Panc1 (cell line): ENCODE data around the gene PRDX3. TPM values are rescaled to one million over a fixed set of nuclear protein-coding genes. Genes with fewer than 3 reads are reported as not detected.

Source experiments
- ATAC-seq: fragments of 200-7000 bp; cut with Tn5 transposase; 2 replicates; pipeline ENCODE4 v1.9.1; 2020; ENCODE audit warnings: mild to moderate bottlenecking, moderate library complexity
- BruUV-seq: library from RNA; stranded (reverse); fragments of 400-500 nt; replicated peaks from 2 replicates; lab custom pipeline; 2021; lab: Mats Ljungman, UMichigan
- CTCF ChIA-PET: fragments of 300-600 bp; sonication (Branson Sonifier 250); formaldehyde crosslinking; loops from one replicate; lab custom pipeline; 2022; ENCODE audit warnings: antibody characterized with exemption; lab: Charles Lee
- POLR2A ChIA-PET: fragments of 300-600 bp; sonication (Branson Sonifier 250); formaldehyde crosslinking; loops from one replicate; lab custom pipeline; 2022; ENCODE audit warnings: antibody characterized with exemption; lab: Charles Lee
- DNase-seq: peaks from one replicate; pipeline ENCODE4 v3.0.0-alpha.2; 2010; ENCODE audit warnings: low read depth, low spot score
- H3K27ac ChIP-seq: 2 replicates; pipeline ENCODE4 v1.5.1; 2011; ENCODE audit warnings: mild to moderate bottlenecking, low read length, inconsistent platforms
- H3K27me3 ChIP-seq: fragments of 200-500 bp; sonication (Bioruptor generic); 2 replicates; pipeline ENCODE4 v1.6.0; 2014; ENCODE audit warnings: low read length, inconsistent platforms; ENCODE audit not compliant: control insufficient read depth, insufficient read depth
- H3K36me3 ChIP-seq: fragments of 200-500 bp; sonication (Bioruptor generic); 2 replicates; pipeline ENCODE4 v1.5.1; 2014; ENCODE audit warnings: inconsistent platforms, mild to moderate bottlenecking, low read length, moderate library complexity; ENCODE audit not compliant: control insufficient read depth, insufficient read depth
- H3K4me1 ChIP-seq: 2 replicates; pipeline ENCODE4 v1.5.1; 2011; ENCODE audit warnings: inconsistent platforms, mild to moderate bottlenecking, low read length, moderate library complexity; ENCODE audit not compliant: control insufficient read depth, insufficient read depth
- H3K4me3 ChIP-seq, 2 experiments: 2 replicates each; pipeline ENCODE4 v1.5.1; 2011 to 2012; ENCODE audit warnings: low read depth in 2 of 2, low read length in 2 of 2, mild to moderate bottlenecking in 2 of 2, inconsistent platforms in 1 of 2, moderate library complexity in 1 of 2
- H3K9me3 ChIP-seq: fragments of 200-500 bp; sonication (Bioruptor generic); 2 replicates; pipeline ENCODE4 v1.5.1; 2014; ENCODE audit warnings: low read depth, mild to moderate bottlenecking, inconsistent platforms, low read length, moderate library complexity; ENCODE audit not compliant: control insufficient read depth, insufficient read depth
- POLR2AphosphoS5 ChIP-seq: IDR thresholded peaks from 2 replicates; pipeline ENCODE4 v1.6.1; 2012; ENCODE audit warnings: mild to moderate bottlenecking, low read depth, low read length, moderate library complexity
- SIN3A ChIP-seq: IDR thresholded peaks from 2 replicates; pipeline ENCODE4 v1.6.1; 2012; ENCODE audit warnings: low read depth, mild to moderate bottlenecking, low read length, moderate library complexity, borderline replicate concordance; ENCODE audit not compliant: insufficient read depth
- TCF7L2 ChIP-seq: IDR thresholded peaks from 2 replicates; pipeline ENCODE4 v1.6.1; 2011; ENCODE audit warnings: mild to moderate bottlenecking, low read depth, low read length, inconsistent platforms
- in situ Hi-C: cut with HindIII; loops from 2 replicates; pipeline ENCODE4 v1.10.0; 2016; ENCODE audit warnings: low sequenced_read_pairs, low pct_unique_long_range_greater_than_20kb
- intact Hi-C: fragments of 100-400 bp; cut with micrococcal nuclease; formaldehyde crosslinking; loops from one replicate; pipeline ENCODE4 v1.10.0; 2022; ENCODE audit not compliant: unreplicated experiment
- total RNA-seq: library from RNA; stranded (reverse); gene quantifications from one replicate; pipeline ENCODE4 v1.2.1, GENCODE V29; 2021; ENCODE audit not compliant: unreplicated experiment
- TF ChIP-seq, protein P1 (sequence below), 2 experiments: IDR thresholded peaks; 2 replicates each; pipeline ENCODE4 v1.6.1; 2011 to 2012; ENCODE audit warnings: low read depth in 2 of 2, control low read depth in 1 of 2, low read length in 1 of 2, mild to moderate bottlenecking in 1 of 2, moderate library complexity in 1 of 2; ENCODE audit not compliant: insufficient read depth in 1 of 2
- TF ChIP-seq, protein P2 (sequence below): fragments of 450-650 bp; IDR thresholded peaks from 2 replicates; pipeline ENCODE4 v1.5.1; 2017; ENCODE audit warnings: mild to moderate bottlenecking

Gene PRDX3
- total RNA-seq, 1 experiment from 2014 or later = 235 TPM

DNA sequence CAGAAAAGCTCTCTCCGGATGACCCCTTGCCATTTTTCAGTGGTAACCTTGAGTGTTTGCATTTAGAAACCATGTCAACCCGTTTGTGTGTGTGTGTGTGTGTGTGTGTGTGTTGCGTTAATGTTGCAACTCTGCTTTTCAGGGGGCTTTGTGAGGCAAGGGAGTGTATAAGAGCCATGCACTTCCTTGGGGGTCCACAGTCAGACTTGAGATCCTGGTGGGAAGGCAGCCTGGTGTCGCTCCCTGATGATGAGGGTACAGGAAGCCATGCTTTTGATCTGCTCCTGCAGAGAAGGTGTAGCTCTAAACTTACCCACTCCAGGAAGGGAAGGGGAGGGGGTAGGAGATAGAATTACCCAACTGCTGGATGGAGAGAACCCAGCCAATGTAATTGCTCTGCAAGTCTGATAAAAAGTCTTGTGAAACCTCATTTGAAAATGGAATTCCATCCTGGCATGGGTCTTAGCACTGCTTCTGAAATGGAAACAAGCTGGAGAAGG is 39.4 kb upstream of the PRDX3 start:
- Histone ChIP-seq H3K27ac (no peak overlapping the region), H3K4me1 (peaks cover 41% of the 10 kb centered on the region), H3K9me3 (no peaks in the 10 kb centered on the region), H3K36me3 (no peaks in the 10 kb centered on the region), H3K4me3 (no peak overlapping the region), H3K27me3 (no peaks in the 10 kb centered on the region)
- ChIA-PET CTCF (interaction anchor here (0.7 kb wide), 1 partner anchor 11 kb away, joined by 3 read pairs; the partner anchor contains the start of gene GRK5), POLR2A (interaction anchor here (0.7 kb wide), 1 partner anchor 220 kb away, joined by 3 read pairs; no protein-coding TSS in a partner anchor)
- DNase-seq = no peak
- in situ Hi-C loops (no loop called here), intact Hi-C loops (no loop called here)
- TF ChIP-seq POLR2AphosphoS5 = no peak
- no peak for TF ChIP-seq TCF7L2
- TF ChIP-seq, protein P1, sequence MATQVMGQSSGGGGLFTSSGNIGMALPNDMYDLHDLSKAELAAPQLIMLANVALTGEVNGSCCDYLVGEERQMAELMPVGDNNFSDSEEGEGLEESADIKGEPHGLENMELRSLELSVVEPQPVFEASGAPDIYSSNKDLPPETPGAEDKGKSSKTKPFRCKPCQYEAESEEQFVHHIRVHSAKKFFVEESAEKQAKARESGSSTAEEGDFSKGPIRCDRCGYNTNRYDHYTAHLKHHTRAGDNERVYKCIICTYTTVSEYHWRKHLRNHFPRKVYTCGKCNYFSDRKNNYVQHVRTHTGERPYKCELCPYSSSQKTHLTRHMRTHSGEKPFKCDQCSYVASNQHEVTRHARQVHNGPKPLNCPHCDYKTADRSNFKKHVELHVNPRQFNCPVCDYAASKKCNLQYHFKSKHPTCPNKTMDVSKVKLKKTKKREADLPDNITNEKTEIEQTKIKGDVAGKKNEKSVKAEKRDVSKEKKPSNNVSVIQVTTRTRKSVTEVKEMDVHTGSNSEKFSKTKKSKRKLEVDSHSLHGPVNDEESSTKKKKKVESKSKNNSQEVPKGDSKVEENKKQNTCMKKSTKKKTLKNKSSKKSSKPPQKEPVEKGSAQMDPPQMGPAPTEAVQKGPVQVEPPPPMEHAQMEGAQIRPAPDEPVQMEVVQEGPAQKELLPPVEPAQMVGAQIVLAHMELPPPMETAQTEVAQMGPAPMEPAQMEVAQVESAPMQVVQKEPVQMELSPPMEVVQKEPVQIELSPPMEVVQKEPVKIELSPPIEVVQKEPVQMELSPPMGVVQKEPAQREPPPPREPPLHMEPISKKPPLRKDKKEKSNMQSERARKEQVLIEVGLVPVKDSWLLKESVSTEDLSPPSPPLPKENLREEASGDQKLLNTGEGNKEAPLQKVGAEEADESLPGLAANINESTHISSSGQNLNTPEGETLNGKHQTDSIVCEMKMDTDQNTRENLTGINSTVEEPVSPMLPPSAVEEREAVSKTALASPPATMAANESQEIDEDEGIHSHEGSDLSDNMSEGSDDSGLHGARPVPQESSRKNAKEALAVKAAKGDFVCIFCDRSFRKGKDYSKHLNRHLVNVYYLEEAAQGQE (IDR thresholded peaks at IDR 0.05; ENCODE audit: insufficient read depth in 1 of 2, low read depth in 2 of 2, low read length in 1 of 2) = no peak
- TF ChIP-seq SIN3A = no peak
- TF ChIP-seq, protein P2, sequence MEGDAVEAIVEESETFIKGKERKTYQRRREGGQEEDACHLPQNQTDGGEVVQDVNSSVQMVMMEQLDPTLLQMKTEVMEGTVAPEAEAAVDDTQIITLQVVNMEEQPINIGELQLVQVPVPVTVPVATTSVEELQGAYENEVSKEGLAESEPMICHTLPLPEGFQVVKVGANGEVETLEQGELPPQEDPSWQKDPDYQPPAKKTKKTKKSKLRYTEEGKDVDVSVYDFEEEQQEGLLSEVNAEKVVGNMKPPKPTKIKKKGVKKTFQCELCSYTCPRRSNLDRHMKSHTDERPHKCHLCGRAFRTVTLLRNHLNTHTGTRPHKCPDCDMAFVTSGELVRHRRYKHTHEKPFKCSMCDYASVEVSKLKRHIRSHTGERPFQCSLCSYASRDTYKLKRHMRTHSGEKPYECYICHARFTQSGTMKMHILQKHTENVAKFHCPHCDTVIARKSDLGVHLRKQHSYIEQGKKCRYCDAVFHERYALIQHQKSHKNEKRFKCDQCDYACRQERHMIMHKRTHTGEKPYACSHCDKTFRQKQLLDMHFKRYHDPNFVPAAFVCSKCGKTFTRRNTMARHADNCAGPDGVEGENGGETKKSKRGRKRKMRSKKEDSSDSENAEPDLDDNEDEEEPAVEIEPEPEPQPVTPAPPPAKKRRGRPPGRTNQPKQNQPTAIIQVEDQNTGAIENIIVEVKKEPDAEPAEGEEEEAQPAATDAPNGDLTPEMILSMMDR = no peak
- BruUV-seq = no TSS peak
- no peak for ATAC-seq

DNA sequence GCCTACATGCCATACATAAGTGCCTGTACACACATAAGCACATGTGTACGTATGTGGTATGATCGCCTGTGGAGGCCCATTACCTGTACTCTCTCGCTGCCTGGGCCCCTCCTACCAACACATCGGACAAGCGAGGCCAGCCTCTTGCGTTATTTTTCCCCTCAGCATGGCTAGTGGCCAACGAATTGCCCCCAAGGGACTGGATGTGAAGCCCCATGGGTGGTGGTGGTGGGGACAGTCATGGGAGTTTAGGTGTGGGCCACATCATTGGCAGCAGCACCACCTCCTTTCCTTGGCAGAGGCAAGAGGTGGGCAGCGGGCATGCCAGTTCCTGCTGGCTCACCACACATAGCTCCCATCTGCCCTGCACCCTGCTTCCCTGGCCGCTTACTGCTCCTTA is 38.8 kb upstream of the PRDX3 start:
- POLR2A ChIA-PET = no interaction called here

More for the DNA sequence above, 38.8 kb upstream of the PRDX3 start:
- Histone ChIP-seq H3K4me3 (no peak overlapping the region), H3K9me3 (no peaks in the 10 kb centered on the region), H3K36me3 (no peaks in the 10 kb centered on the region), H3K27ac (no peak overlapping the region), H3K4me1 (peaks cover 36% of the 10 kb centered on the region), H3K27me3 (no peaks in the 10 kb centered on the region)
- intact Hi-C loops (no loop called here), in situ Hi-C loops (no loop called here)
- TF ChIP-seq, protein P1 (IDR thresholded peaks at IDR 0.05; ENCODE audit: insufficient read depth in 1 of 2, low read depth in 2 of 2, low read length in 1 of 2) = no peak
- DNase-seq = no peak
- ATAC-seq = no peak
- BruUV-seq = no TSS peak
- CTCF ChIA-PET = interaction anchor here (0.7 kb wide), 1 partner anchor 10 kb away, joined by 3 read pairs; the partner anchor contains the start of gene GRK5
